Measurements from ENCODE around the gene C9orf153. TPM values are rescaled to one million over a fixed set of nuclear protein-coding genes. Genes with fewer than 3 reads are reported as not detected.
"Not testable (repeated sequence)": the region's sequence is repeated elsewhere in the genome, so short reads cannot be mapped to it uniquely, and the experiment has no call there.

C9orf153 gene
- total RNA-seq, 1 experiment from 2014 or later = not detected

- DNase-seq (ENCODE audit: low read depth) = no peak
These were observed 66.4 kb downstream of the C9orf153 start for GRCh38 chr9:86193088-86193487.

DNA sequence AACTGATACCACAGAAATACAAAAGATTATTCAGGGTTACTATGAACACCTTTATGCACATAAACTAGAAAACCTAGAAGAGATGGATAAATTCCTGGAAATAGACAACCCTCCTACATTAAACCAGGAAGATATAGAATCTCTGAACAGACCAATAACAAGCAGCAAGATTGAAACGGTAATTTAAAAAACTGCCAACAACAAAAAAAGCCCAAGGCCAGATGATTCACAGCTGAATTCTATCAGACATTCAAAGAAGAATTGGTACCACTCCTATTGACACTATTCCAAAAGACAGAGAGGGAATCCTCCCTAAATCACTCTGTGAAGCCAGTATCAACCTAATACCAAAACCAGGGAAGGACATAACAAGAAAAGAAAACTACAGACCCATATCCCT lies 68.8 kb downstream of the C9orf153 start:
- DNase-seq (ENCODE audit: low read depth) = not testable (repeated sequence)

GRCh38 chr9:86187121-86187520 lies 72.3 kb downstream of the C9orf153 start:
- no peak for DNase-seq (ENCODE audit: low read depth)

DNA sequence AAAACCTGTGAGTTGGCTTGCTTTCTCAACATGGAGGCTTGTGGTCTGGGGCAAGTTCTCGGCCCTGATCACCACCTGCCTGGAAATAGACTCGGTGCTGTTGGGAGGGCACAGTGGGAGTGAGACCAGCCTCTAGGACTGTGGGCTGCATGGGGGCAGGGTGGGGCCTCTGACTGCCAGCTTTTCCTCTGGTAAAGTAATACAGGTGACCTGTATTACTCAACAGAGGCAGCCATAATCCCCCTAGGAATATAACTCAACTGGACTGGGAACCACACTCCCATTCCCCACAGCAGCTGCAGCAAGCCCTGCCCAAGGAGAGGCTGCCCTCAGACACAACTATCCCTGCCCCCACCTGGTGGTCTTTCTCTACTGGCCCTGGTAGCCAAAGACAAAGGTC lies 72.8 kb downstream of the C9orf153 start:
- DNase-seq (ENCODE audit: low read depth) = no peak

DNA sequence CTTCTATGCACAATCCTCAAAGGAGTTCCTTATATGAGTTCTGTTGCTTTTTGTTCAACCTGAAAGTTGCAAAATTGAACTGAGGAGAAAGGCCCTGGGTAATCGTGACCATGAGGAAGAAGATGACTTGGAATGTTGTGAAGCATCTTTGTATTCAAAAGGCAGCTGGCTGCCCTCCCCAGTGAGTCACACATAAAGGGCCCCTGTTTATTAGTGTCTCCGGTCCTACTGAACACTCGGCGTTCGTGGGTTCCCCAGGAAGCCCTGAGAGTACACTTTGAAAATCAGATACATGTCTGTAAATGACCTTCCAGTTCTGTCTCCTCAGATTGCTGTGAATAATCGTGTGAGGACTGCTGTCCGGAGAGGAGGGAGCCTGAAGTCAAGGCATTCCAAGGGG lies 73.6 kb downstream of the C9orf153 start:
- peak; percentile 42 for DNase-seq (ENCODE audit: low read depth)

DNA sequence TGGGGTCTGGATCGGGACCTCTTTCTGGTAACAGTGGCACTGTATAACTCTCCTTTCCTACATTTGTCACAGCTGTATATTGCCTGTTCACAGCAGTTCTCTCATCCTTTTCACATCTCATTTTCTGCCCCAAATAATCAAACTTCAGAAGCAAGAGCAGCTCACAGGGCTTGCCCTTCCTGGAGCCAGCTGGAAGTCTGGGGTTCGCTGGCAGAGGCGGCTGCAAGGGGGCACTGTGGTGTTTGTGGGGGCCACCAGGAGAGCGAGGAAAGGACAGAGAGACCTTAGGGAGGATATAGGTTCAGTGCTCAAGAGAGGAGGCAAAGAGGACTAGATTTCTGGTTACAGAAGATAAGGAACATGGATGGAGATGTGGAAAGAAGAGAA lies 75.3 kb downstream of the C9orf153 start:
- no peak for DNase-seq (ENCODE audit: low read depth)

- peak; percentile 24 for DNase-seq (ENCODE audit: low read depth)
These were observed 76.0 kb downstream of the C9orf153 start for GRCh38 chr9:86183229-86184137.

DNA sequence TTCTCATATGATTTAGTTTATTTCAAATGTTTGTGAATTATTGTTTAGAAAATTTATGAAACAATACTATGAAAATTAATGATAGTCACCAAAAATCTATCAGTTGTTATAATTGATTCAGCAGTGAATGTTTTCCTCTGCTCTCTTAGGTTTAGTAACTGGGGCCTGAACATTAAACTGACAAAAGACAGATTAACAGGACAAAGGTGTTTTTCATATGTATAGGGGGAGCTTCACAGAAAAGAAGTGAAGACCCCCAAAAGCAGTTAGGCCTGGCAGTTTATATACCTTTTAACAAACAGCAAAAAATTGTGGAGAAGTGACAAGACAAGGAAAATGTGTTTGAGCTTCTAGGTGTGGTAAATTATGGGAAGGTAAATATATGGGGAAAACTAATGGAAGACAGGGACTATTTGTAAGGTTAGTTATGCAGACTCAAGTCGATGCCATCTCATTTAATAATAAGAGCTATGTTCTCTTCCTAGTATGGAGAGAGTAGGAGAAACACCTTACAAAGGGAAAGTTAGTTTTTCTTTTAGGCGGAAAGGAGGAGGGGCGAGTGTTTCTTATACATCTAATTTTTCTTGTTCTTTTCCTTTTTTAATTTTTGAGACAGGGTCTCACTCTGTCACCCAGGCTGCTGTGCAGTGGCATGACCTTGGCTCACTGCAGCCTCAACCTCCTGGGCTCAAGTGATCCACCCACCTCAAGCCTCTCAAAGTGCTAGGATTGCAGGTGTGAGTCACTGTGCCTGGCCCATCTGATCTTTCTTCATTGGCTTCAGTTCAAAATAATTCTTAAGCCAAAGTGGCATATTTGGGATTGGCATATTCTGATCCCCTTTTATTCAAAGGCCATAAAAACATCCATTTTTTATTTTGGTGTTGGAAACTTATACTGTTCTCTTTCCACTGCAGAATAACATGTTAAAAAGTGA lies 77.8 kb downstream of the C9orf153 start:
- no peak for DNase-seq (ENCODE audit: low read depth)

DNA sequence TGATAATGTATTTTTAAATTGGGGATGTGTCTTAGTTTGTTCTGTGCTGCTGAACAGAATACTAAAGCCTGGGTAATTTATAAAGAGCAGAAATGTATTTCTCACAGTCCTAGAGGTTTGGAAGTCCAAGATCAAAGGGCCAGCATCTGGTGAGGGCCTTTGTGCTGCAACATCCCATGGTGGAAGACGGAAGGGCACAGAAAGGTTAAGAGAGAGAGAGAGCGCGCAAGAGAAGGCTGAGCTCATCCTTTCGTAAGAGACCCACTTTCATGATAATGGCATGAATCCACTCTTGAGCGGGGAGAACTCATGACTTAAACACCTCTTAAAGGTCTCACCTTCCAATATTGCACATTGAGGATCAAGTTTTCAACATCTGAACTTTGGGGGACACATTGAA lies 81.0 kb downstream of the C9orf153 start:
- DNase-seq (ENCODE audit: low read depth) = no peak

DNA sequence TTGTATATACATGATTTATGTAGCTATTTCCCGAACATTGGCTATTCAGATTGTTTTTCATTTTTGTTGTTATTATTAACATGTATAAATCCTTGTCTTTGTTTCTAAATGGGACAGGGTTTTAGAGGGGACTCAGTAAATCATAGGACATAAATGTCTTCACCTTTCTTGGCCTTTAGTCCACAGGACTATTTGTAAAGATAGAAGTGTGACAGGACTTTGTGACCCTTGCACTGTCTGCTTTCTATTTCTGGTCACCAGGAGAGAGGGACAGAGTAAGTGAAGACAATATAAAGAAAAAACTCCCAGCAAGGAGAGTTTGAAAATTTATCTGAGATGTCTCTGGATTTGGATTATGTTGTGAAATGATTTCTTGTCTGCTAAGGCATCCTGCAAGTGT lies 81.5 kb downstream of the C9orf153 start:
- no peak for DNase-seq (ENCODE audit: low read depth)

DNA sequence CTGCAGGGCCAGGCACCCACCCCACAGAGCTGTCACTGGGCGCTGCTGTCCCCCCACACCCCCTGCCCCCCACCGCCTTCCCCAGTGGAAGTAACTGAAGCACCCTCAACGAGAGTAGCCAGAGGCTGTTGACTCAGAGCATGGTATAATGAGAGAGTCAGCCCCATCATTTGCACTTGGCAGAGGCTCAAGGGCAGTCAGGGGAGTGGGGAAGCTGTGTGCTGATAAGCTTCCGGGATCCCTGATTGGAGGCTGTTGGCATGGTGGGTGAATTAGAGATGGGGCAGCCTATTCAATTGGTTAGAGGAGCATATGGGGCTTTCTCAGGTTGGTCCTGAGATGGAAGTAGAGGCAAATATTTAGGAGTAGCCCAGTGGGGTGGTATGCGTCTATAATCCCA lies 83.0 kb downstream of the C9orf153 start:
- peak; percentile 32 for DNase-seq (ENCODE audit: low read depth)

GRCh38 chr9:86175743-86176456 lies 83.6 kb downstream of the C9orf153 start:
- no peak for DNase-seq (ENCODE audit: low read depth)

DNA sequence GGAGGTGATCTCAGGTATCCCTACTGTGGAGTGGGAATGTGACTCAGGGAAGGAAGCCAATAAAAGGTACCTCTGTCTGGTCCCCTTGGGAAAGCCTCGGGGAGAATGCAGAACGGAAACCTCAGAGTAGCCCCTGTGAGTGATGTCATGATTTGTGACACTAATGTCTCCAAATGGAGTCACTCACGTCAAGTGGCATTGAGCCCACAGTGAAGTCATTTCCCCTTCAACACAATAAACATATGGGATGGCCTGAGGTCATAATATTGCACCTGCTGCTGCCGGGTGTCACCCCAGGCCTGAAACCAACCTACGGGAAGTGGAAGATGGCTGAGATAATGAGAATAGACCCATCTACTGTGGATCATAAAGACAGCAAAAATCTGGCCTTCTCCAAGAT lies 84.2 kb downstream of the C9orf153 start:
- DNase-seq (ENCODE audit: low read depth) = no peak

Small RNA genes lying within 50 kb of the gene (small RNA-seq; reads per million reads assigned to genes)
- gene AL137849.1 (not detected), gene RN7SKP264 (not detected)

Other genes with a start within 250 kb of the C9orf153 start
- 47.3 and 52.5 TPM in 2 replicates for gene GOLM1, start 160.1 kb downstream of the C9orf153 start, total RNA-seq (2014; rRNA removed; shearing (Covaris generic))
- 36.7 and 38.9 TPM in 2 replicates for gene ISCA1, start 22.9 kb upstream of the C9orf153 start, total RNA-seq (2014; rRNA removed; shearing (Covaris generic))
- gene TUT7, start 94.8 kb upstream of the C9orf153 start, total RNA-seq (2014; rRNA removed; shearing (Covaris generic)) = 11.5 and 12.8 TPM in 2 replicates